K562 (cell line): ENCODE measurements around the gene OR52K1. TPM values are rescaled to one million over a fixed set of nuclear protein-coding genes. Genes with fewer than 3 reads are reported as not detected.

ENCODE experiments used
- ATAC-seq: fragments of 200-7000 bp; cut with Tn5 transposase; 3 replicates; pipeline ENCODE4 v1.9.1; 2020; ENCODE audit warnings: moderate library complexity
- BruUV-seq: library from RNA; stranded (reverse); fragments of 400-500 nt; replicated peaks from 2 replicates; lab custom pipeline; 2021; lab: Mats Ljungman, UMichigan
- CTCF ChIA-PET: fragments of 300-600 bp; formaldehyde crosslinking; extraction: SDS; loops from one replicate; lab custom pipeline; 2021; ENCODE audit warnings: low intra/inter-chr PET ratio; lab: Yijun Ruan, JAX
- POLR2A ChIA-PET: fragments of 300-600, 350-650 bp; sonication (Branson Sonifier 250); formaldehyde crosslinking; extraction: SDS; loops from one replicate; lab custom pipeline; 2021; ENCODE audit warnings: antibody characterized with exemption, inconsistent platforms; lab: Yijun Ruan, JAX
- DNase-seq, 4 experiments: peaks; one replicate each; pipeline versions ENCODE4 v3.0.0 to v3.0.0-alpha.2; 2011 to 2018; ENCODE audit warnings: low spot score in 3 of 4, mixed read lengths in 3 of 4; ENCODE audit errors: extremely low read depth in 1 of 4
- FAIRE-seq: peaks from 2 replicates; lab custom pipeline; 2011; peaks lifted over from hg19 to GRCh38; lab: Jason Lieb, UNC
- H2AFZ ChIP-seq: 2 replicates; pipeline ENCODE4 v1.6.0; 2011; ENCODE audit warnings: low read depth, low read length, control low read depth, inconsistent platforms
- H3K27ac ChIP-seq: fragments of 200-600 bp; 3 replicates; pipeline ENCODE4 v1.8.0; 2011; ENCODE audit warnings: low read depth, mild to moderate bottlenecking, control low read depth, inconsistent platforms, low read length, moderate library complexity, mixed read lengths; ENCODE audit errors: extremely low read depth
- H3K27me3 ChIP-seq, 2 experiments: fragments of 300-600 bp in 1 of 2; 2 replicates in 1 of 2; 3 replicates in 1 of 2; pipeline versions ENCODE4 v1.6.0 to v1.8.0; 2011; ENCODE audit warnings: inconsistent platforms in 2 of 2, low read length in 2 of 2, mild to moderate bottlenecking in 1 of 2, mixed read lengths in 1 of 2, moderate library complexity in 1 of 2; ENCODE audit not compliant: control insufficient read depth in 2 of 2, insufficient read depth in 2 of 2
- H3K36me3 ChIP-seq: fragments of 300-600 bp; 3 replicates; pipeline ENCODE4 v1.8.0; 2011; ENCODE audit warnings: mild to moderate bottlenecking, low read length, inconsistent platforms; ENCODE audit not compliant: control insufficient read depth, insufficient read depth
- H3K4me1 ChIP-seq, 2 experiments: fragments of 200-600 bp in 1 of 2; replicated peaks in 1 of 2; 2 replicates in 1 of 2; 3 replicates in 1 of 2; pipeline versions ENCODE4 v1.5.1 to v1.8.0; 2011; ENCODE audit warnings: inconsistent platforms in 2 of 2, low read length in 2 of 2, mild to moderate bottlenecking in 1 of 2, mixed read lengths in 1 of 2, moderate library complexity in 1 of 2; ENCODE audit not compliant: control insufficient read depth in 2 of 2, insufficient read depth in 2 of 2
- H3K4me2 ChIP-seq: 2 replicates; pipeline ENCODE4 v1.6.1; 2011; ENCODE audit warnings: low read length, control low read depth, inconsistent platforms, mixed read lengths; ENCODE audit not compliant: insufficient read depth
- H3K4me3 ChIP-seq: fragments of 200-600 bp; sonication (generic), shearing (Covaris generic); 2 replicates; pipeline ENCODE4 v1.5.1; 2016; ENCODE audit warnings: control low read depth, inconsistent platforms
- H3K79me2 ChIP-seq: fragments of 200-600 bp; 3 replicates; pipeline ENCODE4 v1.8.0; 2011; ENCODE audit warnings: low read length, inconsistent platforms; ENCODE audit not compliant: control insufficient read depth, insufficient read depth
- H3K9ac ChIP-seq, 2 experiments: 2 replicates each; pipeline versions ENCODE4 v1.6.0 to v1.6.1; 2011; ENCODE audit warnings: low read depth in 2 of 2, low read length in 2 of 2, control low read depth in 1 of 2, inconsistent platforms in 1 of 2, mild to moderate bottlenecking in 1 of 2, mixed read lengths in 1 of 2; ENCODE audit not compliant: insufficient read depth in 1 of 2
- H3K9me1 ChIP-seq: one replicate; pipeline ENCODE4 v1.6.0; 2011; ENCODE audit warnings: inconsistent platforms, mild to moderate bottlenecking, low read length, moderate library complexity; ENCODE audit not compliant: control insufficient read depth, insufficient read depth
- H3K9me3 ChIP-seq: replicated peaks from 2 replicates; pipeline ENCODE4 v1.5.1; 2011; ENCODE audit warnings: low read depth, low read length, inconsistent platforms; ENCODE audit not compliant: control insufficient read depth, insufficient read depth
- H4K20me1 ChIP-seq: replicated peaks from 2 replicates; pipeline ENCODE4 v1.6.1; 2011; ENCODE audit warnings: low read length, inconsistent platforms, mixed read lengths; ENCODE audit not compliant: control insufficient read depth, insufficient read depth
- CEBPB ChIP-seq: fragments of 450-650 bp; IDR thresholded peaks from 2 replicates; pipeline ENCODE4 v1.6.1; 2016; ENCODE audit warnings: missing genetic modification characterization, missing compliant biosample characterization
- CREM ChIP-seq: IDR thresholded peaks from 2 replicates; pipeline ENCODE4 v1.6.1; 2014; ENCODE audit warnings: antibody characterized with exemption, low read depth
- ETV1 ChIP-seq: fragments of 450-650 bp; conservative IDR thresholded peaks from 2 replicates; pipeline ENCODE4 v1.6.1; 2016; ENCODE audit warnings: missing genetic modification characterization, control low read depth, low read depth, missing compliant biosample characterization
- KDM4B ChIP-seq, 2 experiments: fragments of 450-650 bp in 1 of 2; sonication (generic) in 1 of 2; IDR thresholded peaks; 2 replicates each; pipeline ENCODE4 v1.6.1; 2016 to 2017; ENCODE audit warnings: borderline replicate concordance in 2 of 2, antibody characterized with exemption in 1 of 2, low read depth in 1 of 2, mild to moderate bottlenecking in 1 of 2
- SRF ChIP-seq, 2 experiments: fragments of 250-450, 450-650 bp in 1 of 2; sonication (Bioruptor Pico) in 1 of 2; sonication (generic) in 1 of 2; formaldehyde crosslinking; IDR thresholded peaks; 2 replicates each; pipeline versions ENCODE4 v1.5.0 to v1.5.1; 2020 to 2022; ENCODE audit warnings: mild to moderate bottlenecking in 1 of 2, missing genetic modification reagents in 1 of 2
- ZKSCAN8 ChIP-seq: fragments of 200-800 bp; sonication (Bioruptor generic); IDR thresholded peaks from 2 replicates; pipeline ENCODE4 v1.6.1; 2016; ENCODE audit warnings: missing genetic modification characterization, missing compliant biosample characterization
- WGBS: fragments of 100-300 bp; shearing (Covaris generic); methylation state at CpG from one replicate; pipeline ENCODE4 v1.1.6; 2016; ENCODE audit warnings: low coverage, mixed read lengths; ENCODE audit not compliant: insufficient coverage; ENCODE audit errors: missing lambda C conversion rate; 5-methylcytosine and 5-hydroxymethylcytosine counted together
- in situ Hi-C: fragments of 300-500 bp; cut with MboI; formaldehyde crosslinking; loops from 4 replicates; pipeline ENCODE4 v1.15.0; 2018; ENCODE audit warnings: inconsistent platforms, mixed read lengths
- intact Hi-C: fragments of 100-400 bp; cut with micrococcal nuclease; formaldehyde crosslinking; loops from 2 replicates; pipeline ENCODE4 v1.14.2; 2022
- polyA plus RNA-seq, 8 experiments: library from polyadenylated mRNA; depleted of rRNA in 4 of 8; stranded (reverse) in 5 of 8; unstranded in 3 of 8; fragments of >200 nt; fragmentation: Nextera tagmentation in 2 of 8; fragmentation: Illumina TruSeq in 1 of 8; extraction: Ambion mirVana in 2 of 8; extraction: Trizol in 1 of 8; gene quantifications; 2 replicates each; pipeline versions ENCODE4 v1.2.1 to v1.2.3, GENCODE V29; 2011 to 2014; ENCODE audit warnings: inconsistent platforms in 1 of 8, missing spikeins in 1 of 8
- total RNA-seq, 7 experiments: library from RNA; depleted of rRNA in 6 of 7; stranded (reverse); fragments of >200 nt in 6 of 7; fragmentation: Illumina TruSeq in 2 of 7; extraction: Trizol in 2 of 7; gene quantifications; 2 replicates each; pipeline versions ENCODE4 v1.2.1 to v1.2.3, GENCODE V29; 2011 to 2021; ENCODE audit warnings: low replicate concordance in 1 of 7

Gene OR52K1
- total and polyA plus RNA-seq, 9 of the 15 experiments (the other 6 are each of a cell fraction or from before 2014, with no cell fraction given): not detected

DNA sequence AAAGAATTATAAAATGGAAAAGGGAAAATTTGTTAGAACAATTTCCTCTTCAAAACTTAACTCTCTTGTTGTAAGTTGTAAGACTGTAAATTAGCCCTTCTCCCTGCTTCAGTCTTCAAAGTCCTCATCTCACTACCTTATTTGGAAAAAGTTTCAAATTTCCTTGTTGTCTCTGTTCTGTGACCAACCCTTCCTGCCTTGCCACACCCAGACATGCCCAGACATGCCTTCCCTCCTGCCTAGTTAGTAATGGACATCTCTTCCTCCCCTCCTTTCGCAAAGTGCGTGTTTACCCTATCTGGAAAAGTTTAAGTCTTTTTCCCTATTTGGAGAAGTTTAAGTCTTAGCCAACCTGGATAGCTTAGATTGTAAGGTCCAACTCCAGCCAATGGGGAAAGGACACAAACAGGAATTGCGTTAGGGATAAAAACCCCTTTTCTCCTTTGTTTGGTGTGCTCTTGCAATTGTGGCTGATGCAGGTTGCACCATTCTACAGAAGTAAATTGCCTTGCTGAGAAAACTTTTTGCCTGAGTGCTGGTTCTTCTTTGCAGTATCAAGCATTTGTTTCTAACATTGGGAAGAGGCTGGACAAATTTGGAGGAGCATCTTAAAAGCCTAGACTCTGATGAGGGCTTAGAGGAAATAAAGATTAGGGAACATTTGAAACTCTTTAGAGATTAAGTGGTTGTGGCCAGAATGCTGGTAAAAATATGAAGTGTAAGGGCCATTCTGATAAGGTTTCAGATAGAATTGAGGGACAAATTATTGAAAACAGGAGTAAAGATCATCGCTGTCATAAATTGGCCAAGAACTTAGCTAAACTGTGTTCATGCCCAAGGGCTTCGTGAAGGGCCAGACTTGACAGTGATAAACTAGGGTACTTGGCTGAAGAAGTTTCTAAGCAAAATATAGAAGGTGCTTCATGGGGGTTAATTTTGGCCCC is 18.0 kb upstream of the OR52K1 start:
- Histone ChIP-seq H3K27me3 (peaks cover 0 to 6% of the 10 kb centered on the region in 2 experiments; a peak in 2 of 5 replicates), H4K20me1 (no peaks in the 10 kb centered on the region), H3K79me2 (no peaks in the 10 kb centered on the region), H3K36me3 (no peaks in the 10 kb centered on the region), H3K9me1 (no peaks in the 10 kb centered on the region), H3K4me3 (no peak overlapping the region), H2AFZ (no peak overlapping the region), H3K9ac (no peak overlapping the region), H3K4me1 (no peaks in the 10 kb centered on the region), H3K9me3 (no peaks in the 10 kb centered on the region), H3K27ac (no peak overlapping the region), H3K4me2 (no peak overlapping the region)
- in situ Hi-C loops: no loop called here
- TF ChIP-seq CEBPB (peak; percentile 19; the same call in 1 of the 2 replicates), ZKSCAN8 (CRISPR knock-in tag) (0 out of 2 replicates have a peak, but pooled peaks have one; percentile 28), SRF (CRISPR knock-in tag; IDR thresholded peaks at IDR 0.05) (peak in 1 of 2 experiments; percentile 32; a peak in 1 of 4 replicates), KDM4B (IDR thresholded peaks at IDR 0.05; ENCODE audit: borderline replicate concordance in 2 of 2, low read depth in 1 of 2) (no peak), CREM (no peak), ETV1 (tag) (0 out of 2 replicates have a peak, but pooled peaks have one; percentile 42)
- 0% methylated on average over 5 of the region's 5 CpGs for WGBS
- POLR2A ChIA-PET: no interaction called here
- DNase-seq: no peak
- ATAC-seq: no peak
- CTCF ChIA-PET: no interaction called here
- no peak for FAIRE-seq
- intact Hi-C loops: no loop called here
- no TSS peak for BruUV-seq
